ENCODE results near the gene LRGUK.
"Not testable (repeated sequence)": the region's sequence is repeated elsewhere in the genome, so short reads cannot be mapped to it uniquely, and the experiment has no call there.

Gene LRGUK

GRCh38 chr7:134290286-134290685 lies 163.1 kb downstream of the LRGUK start:
- DNase-seq = no peak

GRCh38 chr7:134293002-134293740 lies 166.0 kb downstream of the LRGUK start:
- intact Hi-C loops (cut with DNase I) = no loop called here
- DNase-seq = no peak

More at GRCh38 chr7:134290286-134290685, 163.1 kb downstream of the LRGUK start:
- intact Hi-C loops (cut with DNase I) = no loop called here

GRCh38 chr7:134295982-134296381 lies 168.8 kb downstream of the LRGUK start:
- intact Hi-C loops (cut with DNase I); DNase-seq: not testable (repeated sequence)

GRCh38 chr7:134297489-134297888 lies 170.3 kb downstream of the LRGUK start:
- no peak for DNase-seq
- intact Hi-C loops (cut with DNase I) = no loop called here

- peak; percentile 62 to 97 (median 84) for DNase-seq
- intact Hi-C loops (cut with DNase I) = no loop called here
Observed at GRCh38 chr7:134298902-134299683, 172.0 kb downstream of the LRGUK start.

- intact Hi-C loops (cut with DNase I) = no loop called here
- DNase-seq = no peak
Observed at GRCh38 chr7:134300988-134301387, 173.8 kb downstream of the LRGUK start.

GRCh38 chr7:134301592-134301991 lies 174.5 kb downstream of the LRGUK start:
- intact Hi-C loops (cut with DNase I) = no loop called here
- no peak for DNase-seq

- intact Hi-C loops (cut with DNase I) = no loop called here
- no peak for DNase-seq
Observed at GRCh38 chr7:134302120-134302519, 175.0 kb downstream of the LRGUK start.

- DNase-seq = no peak
- intact Hi-C loops (cut with DNase I) = no loop called here
Observed at GRCh38 chr7:134307320-134307719, 180.2 kb downstream of the LRGUK start.

GRCh38 chr7:134308548-134308947 lies 181.4 kb downstream of the LRGUK start:
- DNase-seq = no peak
- intact Hi-C loops (cut with DNase I) = no loop called here

GRCh38 chr7:134311807-134312206 lies 184.7 kb downstream of the LRGUK start:
- intact Hi-C loops (cut with DNase I) = loop anchor here (10.0 kb wide), 1 partner anchor 1057 kb away; the partner anchor contains the start of gene EXOC4
- no peak for DNase-seq

- intact Hi-C loops (cut with DNase I) = loop anchor here (10.0 kb wide), 1 partner anchor 1058 kb away; the partner anchor contains the start of gene EXOC4
- no peak for DNase-seq
Observed at GRCh38 chr7:134312717-134313116, 185.6 kb downstream of the LRGUK start.

GRCh38 chr7:134313543-134313942 lies 186.4 kb downstream of the LRGUK start:
- intact Hi-C loops (cut with DNase I) = loop anchor here (10.0 kb wide), 1 partner anchor 1059 kb away; the partner anchor contains the start of gene EXOC4
- DNase-seq = no peak

All from posterior cingulate gyrus (tissue), 11 donors.